SK-N-SH (cell line): ENCODE measurements around the gene FRS2. TPM values are rescaled to one million over a fixed set of nuclear protein-coding genes. Genes with fewer than 3 reads are reported as not detected.

Experiments used
- CTCF ChIA-PET: fragments of 300-600, 350-600 bp; formaldehyde crosslinking; extraction: SDS; loops from one replicate; lab custom pipeline; 2021; lab: Yijun Ruan, JAX
- POLR2A ChIA-PET: fragments of 350-600 bp; sonication (Branson Sonifier 250); formaldehyde crosslinking; extraction: SDS; loops from one replicate; lab custom pipeline; 2020; ENCODE audit warnings: antibody characterized with exemption, inconsistent platforms; lab: Yijun Ruan, JAX
- DNase-seq: peaks from one replicate; pipeline ENCODE4 v3.0.0; 2012
- H2AFZ ChIP-seq: fragments of 200-600 bp; sonication (generic); 2 replicates; pipeline ENCODE4 v1.8.1; 2016; ENCODE audit warnings: antibody characterized with exemption, mild to moderate bottlenecking, low read depth
- H3F3A ChIP-seq: fragments of 200-600 bp; sonication (generic); replicated peaks from 2 replicates; pipeline ENCODE3; 2016; ENCODE audit warnings: antibody characterized with exemption, mild to moderate bottlenecking; ENCODE audit not compliant: insufficient read depth
- H3K27ac ChIP-seq, 2 experiments: fragments of 200-500 bp in 1 of 2; fragments of 200-600 bp in 1 of 2; sonication (Bioruptor generic) in 1 of 2; sonication (generic), shearing (Covaris generic) in 1 of 2; 2 replicates each; pipeline versions ENCODE4 v1.5.1 to v1.6.1; 2014 to 2016; ENCODE audit warnings: low read depth in 2 of 2, inconsistent platforms in 1 of 2, low read length in 1 of 2, mild to moderate bottlenecking in 1 of 2, mixed read lengths in 1 of 2
- H3K27me3 ChIP-seq: fragments of 200-600 bp; sonication (generic), shearing (Covaris generic); 2 replicates; pipeline ENCODE4 v1.6.1; 2016; ENCODE audit warnings: mixed run types; ENCODE audit not compliant: insufficient read depth
- H3K36me3 ChIP-seq, 2 experiments: fragments of 200-500 bp in 1 of 2; fragments of 200-600 bp in 1 of 2; sonication (Bioruptor generic) in 1 of 2; sonication (generic) in 1 of 2; replicated peaks in 1 of 2; 2 replicates each; pipeline versions ENCODE3 to v1.5.1; 2014 to 2016; ENCODE audit warnings: low read length in 1 of 2, mild to moderate bottlenecking in 1 of 2; ENCODE audit not compliant: insufficient read depth in 2 of 2, control insufficient read depth in 1 of 2
- H3K4me1 ChIP-seq, 2 experiments: fragments of 200-500 bp in 1 of 2; fragments of 200-600 bp in 1 of 2; sonication (Bioruptor generic) in 1 of 2; sonication (generic), shearing (Covaris generic) in 1 of 2; 2 replicates each; pipeline versions ENCODE4 v1.5.1 to v1.6.1; 2014 to 2016; ENCODE audit warnings: low read depth in 1 of 2, low read length in 1 of 2, mixed run types in 1 of 2; ENCODE audit not compliant: insufficient read depth in 2 of 2, control insufficient read depth in 1 of 2
- H3K4me2 ChIP-seq: fragments of 200-600 bp; sonication (generic), shearing (Covaris generic); 2 replicates; pipeline ENCODE4 v1.6.1; 2017; ENCODE audit warnings: mixed run types
- H3K4me3 ChIP-seq, 2 experiments: fragments of 200-500 bp in 1 of 2; fragments of 200-600 bp in 1 of 2; sonication (Bioruptor generic) in 1 of 2; sonication (generic), shearing (Covaris generic) in 1 of 2; 2 replicates each; pipeline versions ENCODE4 v1.5.1 to v1.8.1; 2014 to 2016; ENCODE audit warnings: low read depth in 2 of 2, inconsistent platforms in 1 of 2, low read length in 1 of 2, mild to moderate bottlenecking in 1 of 2, mixed read lengths in 1 of 2, moderate library complexity in 1 of 2
- H3K79me2 ChIP-seq: fragments of 200-600 bp; sonication (generic); 2 replicates; pipeline ENCODE4 v1.8.1; 2017; ENCODE audit warnings: mild to moderate bottlenecking; ENCODE audit not compliant: insufficient read depth
- H3K9ac ChIP-seq: fragments of 200-600 bp; sonication (generic); 2 replicates; pipeline ENCODE4 v1.6.1; 2017; ENCODE audit warnings: mixed run types
- H3K9me2 ChIP-seq: fragments of 200-600 bp; sonication (generic); 2 replicates; pipeline ENCODE4 v1.6.1; 2017; ENCODE audit warnings: mixed run types
- H3K9me3 ChIP-seq: fragments of 200-600 bp; sonication (generic); 2 replicates; pipeline ENCODE4 v1.6.1; 2017; ENCODE audit warnings: mixed run types, mild to moderate bottlenecking, moderate library complexity
- H4K20me1 ChIP-seq: fragments of 200-600 bp; sonication (generic); 2 replicates; pipeline ENCODE4 v1.6.1; 2017; ENCODE audit warnings: mild to moderate bottlenecking, mixed run types; ENCODE audit not compliant: insufficient read depth
- CHD2 ChIP-seq: fragments of 150-350 bp; IDR thresholded peaks from 2 replicates; pipeline ENCODE4 v1.6.1; 2018; ENCODE audit warnings: low read length; ENCODE audit not compliant: partially characterized antibody
- ELF1 ChIP-seq: IDR thresholded peaks from 2 replicates; pipeline ENCODE4 v1.4.0; 2012
- EP300 ChIP-seq, 2 experiments: IDR thresholded peaks; 2 replicates each; pipeline versions ENCODE4 v1.4.0 to v1.6.1; 2012; ENCODE audit warnings: borderline replicate concordance in 1 of 2, low read depth in 1 of 2, low read length in 1 of 2
- FOXM1 ChIP-seq: IDR thresholded peaks from 2 replicates; pipeline ENCODE4 v1.4.0; 2012; ENCODE audit warnings: low read depth, mild to moderate bottlenecking
- GATA2 ChIP-seq: sonication (generic); formaldehyde crosslinking; IDR thresholded peaks from 2 replicates; pipeline ENCODE4 v1.5.0; 2020; ENCODE audit warnings: mild to moderate bottlenecking, missing genetic modification reagents
- JUND ChIP-seq: IDR thresholded peaks from 2 replicates; pipeline ENCODE4 v1.4.0; 2012
- MEF2A ChIP-seq: IDR thresholded peaks from 2 replicates; pipeline ENCODE4 v1.4.0; 2012; ENCODE audit warnings: low read depth, borderline replicate concordance
- POLR2AphosphoS5 ChIP-seq: IDR thresholded peaks from 2 replicates; pipeline ENCODE4 v1.6.1; 2012; ENCODE audit warnings: low read depth, low read length
- RAD21 ChIP-seq: IDR thresholded peaks from 2 replicates; pipeline ENCODE4 v1.6.1; 2012; ENCODE audit warnings: mild to moderate bottlenecking, low read length
- RCOR1 ChIP-seq: fragments of 150-350 bp; IDR thresholded peaks from 2 replicates; pipeline ENCODE4 v1.6.1; 2017; ENCODE audit warnings: antibody characterized with exemption, low read length
- REST ChIP-seq: IDR thresholded peaks from 2 replicates; pipeline ENCODE4 v1.6.1; 2012; ENCODE audit warnings: mild to moderate bottlenecking, low read depth, low read length, moderate library complexity
- RFX5 ChIP-seq: IDR thresholded peaks from 2 replicates; pipeline ENCODE4 v1.6.1; 2012; ENCODE audit warnings: mild to moderate bottlenecking, improper control_type of control experiment, low read length
- RXRA ChIP-seq: IDR thresholded peaks from 2 replicates; pipeline ENCODE4 v1.4.0; 2012; ENCODE audit warnings: low read depth, mild to moderate bottlenecking, borderline replicate concordance
- SIN3A ChIP-seq: IDR thresholded peaks from 2 replicates; pipeline ENCODE4 v1.6.1; 2012; ENCODE audit warnings: low read depth, mild to moderate bottlenecking, low read length, moderate library complexity, borderline replicate concordance
- TAF1 ChIP-seq: IDR thresholded peaks from 2 replicates; pipeline ENCODE4 v1.6.1; 2012; ENCODE audit warnings: low read depth, mild to moderate bottlenecking, low read length, moderate library complexity, borderline replicate concordance
- TCF12 ChIP-seq: IDR thresholded peaks from 2 replicates; pipeline ENCODE4 v1.4.0; 2012
- TEAD4 ChIP-seq: IDR thresholded peaks from 2 replicates; pipeline ENCODE4 v1.4.0; 2012; ENCODE audit warnings: mild to moderate bottlenecking, borderline replicate concordance; ENCODE audit not compliant: insufficient read depth
- YY1 ChIP-seq: IDR thresholded peaks from 2 replicates; pipeline ENCODE4 v1.4.0; 2012; ENCODE audit warnings: low read depth, mild to moderate bottlenecking
- WGBS: methylation state at CpG from one replicate; pipeline ENCODE4 v1.1.6; 2017; ENCODE audit warnings: low lambda C conversion rate; 5-methylcytosine and 5-hydroxymethylcytosine counted together
- polyA plus RNA-seq, 3 experiments: library from polyadenylated mRNA; depleted of rRNA; stranded (reverse); fragments of >200 nt; gene quantifications; 2 replicates each; pipeline ENCODE4 v1.2.3, GENCODE V29; 2012
- TF ChIP-seq, protein P1 (sequence below): IDR thresholded peaks from 2 replicates; pipeline ENCODE4 v1.4.0; 2012; ENCODE audit warnings: low read depth, borderline replicate concordance
- TF ChIP-seq, protein P2 (sequence below): fragments of 200-600 bp; sonication (generic); IDR thresholded peaks from 2 replicates; pipeline ENCODE4 v1.6.1; 2017; ENCODE audit warnings: antibody characterized with exemption, mild to moderate bottlenecking, moderate library complexity
- TF ChIP-seq, protein P3 (sequence below): IDR thresholded peaks from 2 replicates; pipeline ENCODE4 v1.4.0; 2012; ENCODE audit warnings: low read depth, borderline replicate concordance

FRS2 gene
- polyA plus RNA-seq, 1 of the 3 experiments (the other 2 are of a cell fraction): 7.1 TPM

- CTCF ChIA-PET: no interaction called here
- Histone ChIP-seq H3K27ac (no peak overlapping the region), H3K4me3 (no peak overlapping the region), H3K36me3 (no peaks in the 10 kb centered on the region), H4K20me1 (no peaks in the 10 kb centered on the region), H3K9me2 (no peaks in the 10 kb centered on the region), H3K4me2 (no peak overlapping the region), H3K9ac (no peak overlapping the region), H3F3A (no peaks in the 10 kb centered on the region), H3K9me3 (no peaks in the 10 kb centered on the region), H3K27me3 (no peaks in the 10 kb centered on the region), H3K4me1 (peaks cover 0 to 5% of the 10 kb centered on the region in 2 experiments; a peak in 1 of 4 replicates), H3K79me2 (no peaks in the 10 kb centered on the region), H2AFZ (no peak overlapping the region)
- no peak for DNase-seq
- POLR2A ChIA-PET: no interaction called here
- whole genome bisulfite sequencing: 83% methylated on average over 2 of the region's 2 CpGs
- no peak for TF ChIP-seq TEAD4
- TF ChIP-seq ELF1: no peak
- TF ChIP-seq SIN3A: no peak
- TF ChIP-seq FOXM1: no peak
- TF ChIP-seq YY1: no peak
- TF ChIP-seq EP300 (IDR thresholded peaks at IDR 0.05; ENCODE audit: borderline replicate concordance in 1 of 2, low read depth in 1 of 2, low read length in 1 of 2): no peak
- TF ChIP-seq POLR2AphosphoS5: no peak
- no peak for TF ChIP-seq RXRA
- TF ChIP-seq, protein P1, sequence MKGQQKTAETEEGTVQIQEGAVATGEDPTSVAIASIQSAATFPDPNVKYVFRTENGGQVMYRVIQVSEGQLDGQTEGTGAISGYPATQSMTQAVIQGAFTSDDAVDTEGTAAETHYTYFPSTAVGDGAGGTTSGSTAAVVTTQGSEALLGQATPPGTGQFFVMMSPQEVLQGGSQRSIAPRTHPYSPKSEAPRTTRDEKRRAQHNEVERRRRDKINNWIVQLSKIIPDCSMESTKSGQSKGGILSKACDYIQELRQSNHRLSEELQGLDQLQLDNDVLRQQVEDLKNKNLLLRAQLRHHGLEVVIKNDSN: no peak
- TF ChIP-seq RFX5: no peak
- TF ChIP-seq RCOR1: no peak
- TF ChIP-seq, protein P2, sequence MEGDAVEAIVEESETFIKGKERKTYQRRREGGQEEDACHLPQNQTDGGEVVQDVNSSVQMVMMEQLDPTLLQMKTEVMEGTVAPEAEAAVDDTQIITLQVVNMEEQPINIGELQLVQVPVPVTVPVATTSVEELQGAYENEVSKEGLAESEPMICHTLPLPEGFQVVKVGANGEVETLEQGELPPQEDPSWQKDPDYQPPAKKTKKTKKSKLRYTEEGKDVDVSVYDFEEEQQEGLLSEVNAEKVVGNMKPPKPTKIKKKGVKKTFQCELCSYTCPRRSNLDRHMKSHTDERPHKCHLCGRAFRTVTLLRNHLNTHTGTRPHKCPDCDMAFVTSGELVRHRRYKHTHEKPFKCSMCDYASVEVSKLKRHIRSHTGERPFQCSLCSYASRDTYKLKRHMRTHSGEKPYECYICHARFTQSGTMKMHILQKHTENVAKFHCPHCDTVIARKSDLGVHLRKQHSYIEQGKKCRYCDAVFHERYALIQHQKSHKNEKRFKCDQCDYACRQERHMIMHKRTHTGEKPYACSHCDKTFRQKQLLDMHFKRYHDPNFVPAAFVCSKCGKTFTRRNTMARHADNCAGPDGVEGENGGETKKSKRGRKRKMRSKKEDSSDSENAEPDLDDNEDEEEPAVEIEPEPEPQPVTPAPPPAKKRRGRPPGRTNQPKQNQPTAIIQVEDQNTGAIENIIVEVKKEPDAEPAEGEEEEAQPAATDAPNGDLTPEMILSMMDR: no peak
- TF ChIP-seq MEF2A: no peak
- no peak for TF ChIP-seq TCF12
Observed at GRCh38 chr12:69440886-69441285, 29.3 kb upstream of the FRS2 start.

- ChIA-PET POLR2A (no interaction called here), CTCF (no interaction called here)
- H3K9me3 ChIP-seq: no peaks in the 10 kb centered on the region
- H3K36me3 ChIP-seq: no peaks in the 10 kb centered on the region
- 88% methylated on average over 3 of the region's 3 CpGs for WGBS
- H3K27ac ChIP-seq: no peak overlapping the region
- H3K9ac ChIP-seq: no peak overlapping the region
- no peaks in the 10 kb centered on the region for H3K9me2 ChIP-seq
- H3F3A ChIP-seq: no peaks in the 10 kb centered on the region
- no peak overlapping the region for H3K4me2 ChIP-seq
- H3K79me2 ChIP-seq: no peaks in the 10 kb centered on the region
- H3K27me3 ChIP-seq: no peaks in the 10 kb centered on the region
- H2AFZ ChIP-seq: no peak overlapping the region
- H4K20me1 ChIP-seq: no peaks in the 10 kb centered on the region
- DNase-seq: no peak
- H3K4me1 ChIP-seq: no peaks in the 10 kb centered on the region
- H3K4me3 ChIP-seq: no peak overlapping the region
- TF ChIP-seq, protein P3, sequence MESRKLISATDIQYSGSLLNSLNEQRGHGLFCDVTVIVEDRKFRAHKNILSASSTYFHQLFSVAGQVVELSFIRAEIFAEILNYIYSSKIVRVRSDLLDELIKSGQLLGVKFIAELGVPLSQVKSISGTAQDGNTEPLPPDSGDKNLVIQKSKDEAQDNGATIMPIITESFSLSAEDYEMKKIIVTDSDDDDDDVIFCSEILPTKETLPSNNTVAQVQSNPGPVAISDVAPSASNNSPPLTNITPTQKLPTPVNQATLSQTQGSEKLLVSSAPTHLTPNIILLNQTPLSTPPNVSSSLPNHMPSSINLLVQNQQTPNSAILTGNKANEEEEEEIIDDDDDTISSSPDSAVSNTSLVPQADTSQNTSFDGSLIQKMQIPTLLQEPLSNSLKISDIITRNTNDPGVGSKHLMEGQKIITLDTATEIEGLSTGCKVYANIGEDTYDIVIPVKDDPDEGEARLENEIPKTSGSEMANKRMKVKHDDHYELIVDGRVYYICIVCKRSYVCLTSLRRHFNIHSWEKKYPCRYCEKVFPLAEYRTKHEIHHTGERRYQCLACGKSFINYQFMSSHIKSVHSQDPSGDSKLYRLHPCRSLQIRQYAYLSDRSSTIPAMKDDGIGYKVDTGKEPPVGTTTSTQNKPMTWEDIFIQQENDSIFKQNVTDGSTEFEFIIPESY: no peak
- no peak for TF ChIP-seq REST
- TF ChIP-seq RAD21: no peak
- no peak for TF ChIP-seq SIN3A
- TF ChIP-seq, protein P1: no peak
- TF ChIP-seq CHD2: no peak
- no peak for TF ChIP-seq GATA2
- no peak for TF ChIP-seq JUND
- TF ChIP-seq TAF1: no peak
- no peak for TF ChIP-seq FOXM1
Observed at GRCh38 chr12:69442894-69443293, 27.3 kb upstream of the FRS2 start.
